Smooth muscle cell (in vitro differentiated cells): ENCODE results near the gene IRF9. TPM values are rescaled to one million over a fixed set of nuclear protein-coding genes. Genes with fewer than 3 reads are reported as not detected.

Experiments
- DNase-seq: peaks from one replicate; lab custom pipeline; 2025; ENCODE audit not compliant: unreplicated experiment; lab: John Stamatoyannopoulos, UW
- H2AFZ ChIP-seq: fragments of 200-600 bp; sonication (generic); 2 replicates; pipeline ENCODE4 v1.6.0; 2016; ENCODE audit warnings: antibody characterized with exemption, low read depth, mild to moderate bottlenecking
- H3F3A ChIP-seq: fragments of 200-600 bp; sonication (generic); 2 replicates; pipeline ENCODE4 v1.6.0; 2017; ENCODE audit warnings: antibody characterized with exemption, low read depth
- H3K27ac ChIP-seq: fragments of 200-600 bp; sonication (generic); 2 replicates; pipeline ENCODE4 v1.5.1; 2016; ENCODE audit warnings: low read depth, mild to moderate bottlenecking
- H3K27me3 ChIP-seq: fragments of 200-600 bp; sonication (generic); 2 replicates; pipeline ENCODE4 v1.6.1; 2016; ENCODE audit warnings: low read depth, mild to moderate bottlenecking
- H3K36me3 ChIP-seq: fragments of 200-600 bp; sonication (generic); 2 replicates; pipeline ENCODE4 v1.5.1; 2016; ENCODE audit warnings: low read depth
- H3K4me1 ChIP-seq: fragments of 200-600 bp; sonication (generic); 2 replicates; pipeline ENCODE4 v1.5.1; 2016; ENCODE audit warnings: low read depth
- H3K4me2 ChIP-seq: fragments of 200-600 bp; sonication (generic); 2 replicates; pipeline ENCODE4 v1.6.0; 2016; ENCODE audit warnings: mild to moderate bottlenecking
- H3K4me3 ChIP-seq: fragments of 200-600 bp; sonication (generic); 2 replicates; pipeline ENCODE4 v1.5.1; 2016; ENCODE audit warnings: mild to moderate bottlenecking
- H3K79me2 ChIP-seq: fragments of 200-600 bp; sonication (generic); 2 replicates; pipeline ENCODE4 v1.6.0; 2016; ENCODE audit warnings: low read depth, mild to moderate bottlenecking
- H3K9ac ChIP-seq: fragments of 200-600 bp; sonication (generic); 2 replicates; pipeline ENCODE4 v1.6.0; 2016; ENCODE audit warnings: low read depth
- H3K9me3 ChIP-seq: fragments of 200-600 bp; sonication (generic); replicated peaks from 2 replicates; pipeline ENCODE4 v1.5.1; 2016; ENCODE audit warnings: low read depth
- H4K20me1 ChIP-seq: fragments of 200-600 bp; sonication (generic); 2 replicates; pipeline ENCODE4 v1.6.0; 2016; ENCODE audit warnings: low read depth
- CTCF ChIP-seq: fragments of 200-600 bp; sonication (generic); IDR thresholded peaks from 2 replicates; pipeline ENCODE4 v1.5.1; 2017; ENCODE audit warnings: borderline replicate concordance, mild to moderate bottlenecking, antibody characterized with exemption; ENCODE audit not compliant: insufficient read depth, poor library complexity, severe bottlenecking
- WGBS: methylation state at CpG from one replicate; pipeline ENCODE4 v1.1.7; 2016; ENCODE audit warnings: low lambda C conversion rate; 5-methylcytosine and 5-hydroxymethylcytosine counted together
- polyA plus RNA-seq: library from polyadenylated mRNA; unstranded; fragments of >200 nt; fragmentation: Nextera tagmentation; extraction: Ambion mirVana; gene quantifications from 2 replicates; pipeline ENCODE4 v1.2.1, GENCODE V29; 2016
- total RNA-seq: library from RNA; depleted of rRNA; stranded (reverse); fragments of >200 nt; gene quantifications from 2 replicates; pipeline ENCODE4 v1.2.3, GENCODE V29; 2014

Gene IRF9
- total and polyA plus RNA-seq, 2 experiments from 2014 or later: 42.0 to 42.7 TPM

DNA sequence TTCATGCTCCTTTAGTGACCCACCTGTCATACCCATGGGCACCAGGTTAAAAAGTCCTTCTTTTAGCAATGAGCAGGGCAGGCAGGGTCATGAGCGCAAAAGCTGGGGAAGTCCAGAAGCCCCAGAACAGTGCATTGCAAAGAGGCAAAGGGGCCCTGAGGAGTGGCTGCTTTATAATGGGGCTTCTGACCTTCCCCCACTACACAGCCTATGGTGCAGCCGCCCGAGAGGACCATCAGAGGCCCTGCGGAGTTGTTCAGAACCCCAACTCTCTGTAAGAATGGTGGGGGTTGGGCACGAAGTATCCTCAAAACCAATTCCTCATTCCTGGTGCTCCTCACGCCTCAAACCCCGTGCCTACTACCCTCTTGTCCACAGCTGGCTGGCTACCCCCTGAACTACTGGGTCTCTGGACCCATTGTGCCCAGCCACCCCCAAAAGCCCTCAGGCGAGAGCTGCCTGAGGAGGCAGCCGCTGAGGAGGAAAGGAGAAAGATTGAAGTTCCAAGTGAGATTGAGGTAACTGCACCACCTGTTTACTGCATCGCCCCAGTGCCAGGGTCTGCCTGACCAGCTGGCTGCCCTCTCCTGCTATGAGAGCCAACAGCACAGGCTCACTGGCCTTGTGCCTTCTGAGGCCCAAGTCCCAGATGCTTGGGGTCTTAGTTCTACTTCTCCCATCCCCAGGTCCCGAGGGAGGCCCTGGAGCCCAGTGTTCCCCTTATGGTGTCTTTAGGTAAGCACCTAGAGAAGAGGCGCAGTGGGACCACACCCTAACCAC lies 17.5 kb downstream of the IRF9 start:
- Histone ChIP-seq H4K20me1 (no peaks in the 10 kb centered on the region), H2AFZ (no peak overlapping the region), H3K79me2 (no peaks in the 10 kb centered on the region), H3K27ac (no peak overlapping the region), H3K27me3 (no peaks in the 10 kb centered on the region), H3K36me3 (no peaks in the 10 kb centered on the region), H3K4me2 (no peak overlapping the region), H3K4me3 (no peak overlapping the region), H3K9ac (no peak overlapping the region), H3K4me1 (no peaks in the 10 kb centered on the region), H3F3A (no peaks in the 10 kb centered on the region), H3K9me3 (no peaks in the 10 kb centered on the region)
- 89% methylated on average over 12 of the region's 12 CpGs for whole genome bisulfite sequencing
- TF ChIP-seq CTCF: no peak
- DNase-seq: no peak

DNA sequence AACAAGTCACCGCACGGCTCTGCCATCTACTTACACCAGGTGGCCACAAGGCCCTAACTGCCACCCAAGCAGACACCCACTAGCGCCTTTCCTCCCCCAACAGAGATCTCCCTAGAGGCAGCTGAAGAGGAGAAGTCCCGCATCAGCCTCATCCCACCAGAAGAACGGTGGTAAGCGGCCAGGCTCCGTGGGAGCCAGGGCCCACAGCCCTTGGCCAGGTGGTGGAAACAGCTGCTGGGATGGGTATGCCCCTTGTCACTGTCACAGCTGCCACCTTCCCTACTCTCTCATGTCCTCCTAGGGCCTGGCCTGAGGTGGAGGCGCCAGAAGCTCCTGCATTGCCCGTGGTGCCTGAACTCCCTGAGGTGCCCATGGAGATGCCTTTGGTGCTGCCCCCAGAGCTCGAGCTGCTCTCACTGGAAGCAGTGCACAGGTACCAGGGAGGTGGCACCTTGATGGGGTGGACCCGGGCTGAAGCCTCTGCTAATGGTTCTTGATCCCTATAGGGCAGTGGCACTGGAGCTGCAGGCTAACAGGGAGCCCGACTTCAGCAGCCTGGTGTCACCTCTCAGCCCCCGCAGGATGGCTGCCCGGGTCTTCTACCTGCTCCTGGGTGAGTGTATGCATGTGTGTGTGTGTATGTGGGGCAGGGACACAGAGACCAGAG lies 18.4 kb downstream of the IRF9 start:
- TF ChIP-seq CTCF: no peak
- Histone ChIP-seq H4K20me1 (no peaks in the 10 kb centered on the region), H3K27ac (no peak overlapping the region), H2AFZ (no peak overlapping the region), H3K4me3 (no peak overlapping the region), H3K79me2 (no peaks in the 10 kb centered on the region), H3K27me3 (no peaks in the 10 kb centered on the region), H3K4me1 (no peaks in the 10 kb centered on the region), H3K4me2 (no peak overlapping the region), H3F3A (no peaks in the 10 kb centered on the region), H3K9me3 (no peaks in the 10 kb centered on the region), H3K36me3 (no peaks in the 10 kb centered on the region), H3K9ac (no peak overlapping the region)
- DNase-seq: no peak
- 97% methylated on average over 14 of the region's 14 CpGs for WGBS

- H3K4me3 ChIP-seq: no peak overlapping the region
- no peak overlapping the region for H3K4me2 ChIP-seq
- H3K27ac ChIP-seq: no peak overlapping the region
- no peaks in the 10 kb centered on the region for H3K9me3 ChIP-seq
- no peaks in the 10 kb centered on the region for H3K36me3 ChIP-seq
- DNase-seq: no peak
- no peak for TF ChIP-seq CTCF
- H4K20me1 ChIP-seq: no peaks in the 10 kb centered on the region
- H3K79me2 ChIP-seq: no peaks in the 10 kb centered on the region
- 92% methylated on average over 18 of the region's 18 CpGs for WGBS
- H3F3A ChIP-seq: no peaks in the 10 kb centered on the region
- no peak overlapping the region for H2AFZ ChIP-seq
- H3K4me1 ChIP-seq: no peaks in the 10 kb centered on the region
- no peak overlapping the region for H3K9ac ChIP-seq
- no peaks in the 10 kb centered on the region for H3K27me3 ChIP-seq
Observed at GRCh38 chr14:24179961-24180796, 19.1 kb downstream of the IRF9 start.
